ENCODE results near the gene RABGAP1L.

Gene RABGAP1L

DNA sequence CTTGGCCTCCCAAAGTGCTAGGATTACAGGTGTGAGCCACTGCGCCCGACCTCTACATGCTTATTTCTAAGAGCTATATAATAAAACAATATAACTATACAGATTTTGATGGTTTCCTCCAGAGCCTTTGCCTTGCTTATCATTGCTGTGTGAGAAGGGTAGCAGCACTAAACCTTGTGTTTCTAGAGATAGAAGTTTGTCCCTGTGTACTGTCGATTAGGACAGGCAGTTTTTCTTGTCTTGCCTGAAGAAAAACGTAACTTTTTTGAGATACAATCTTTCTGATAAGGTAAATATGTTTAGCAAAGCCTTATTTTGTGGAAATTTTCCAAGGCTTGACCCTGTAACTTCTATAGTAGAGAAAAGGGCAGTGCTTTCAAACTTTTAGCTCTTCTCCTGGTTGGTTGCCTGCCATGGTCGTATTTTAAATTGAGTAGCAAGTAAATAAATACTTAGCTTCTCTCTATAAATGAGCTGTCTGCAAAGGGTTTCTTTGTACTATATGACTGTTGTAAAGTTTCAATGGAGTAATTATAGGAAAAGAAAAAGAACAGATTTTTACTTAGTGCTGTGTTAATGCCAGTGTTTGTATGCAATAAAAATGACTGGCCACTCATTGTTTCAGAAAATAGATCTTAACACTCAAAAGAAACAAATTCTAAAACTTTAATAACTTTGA is 754.0 kb downstream of the RABGAP1L start:
- no peak for TF ChIP-seq CTCF (IDR thresholded peaks at IDR 0.05; ENCODE audit: low read depth, low read length)
- H3K4me3 ChIP-seq (ENCODE audit: low read depth, low read length) = no peak overlapping the region

GRCh38 chr1:174914991-174915390 is 755.7 kb downstream of the RABGAP1L start:
- no peak for TF ChIP-seq CTCF (IDR thresholded peaks at IDR 0.05; ENCODE audit: low read depth, low read length)
- H3K4me3 ChIP-seq (ENCODE audit: low read depth, low read length) = no peak overlapping the region

GRCh38 chr1:174916846-174917245 is 757.5 kb downstream of the RABGAP1L start:
- no peak overlapping the region for H3K4me3 ChIP-seq (ENCODE audit: low read depth, low read length)

GRCh38 chr1:174920093-174920492 is 760.8 kb downstream of the RABGAP1L start:
- H3K4me3 ChIP-seq (ENCODE audit: low read depth, low read length) = no peak overlapping the region
- no peak for TF ChIP-seq CTCF (IDR thresholded peaks at IDR 0.05; ENCODE audit: low read depth, low read length)

More at GRCh38 chr1:174916846-174917245, 757.5 kb downstream of the RABGAP1L start:
- no peak for TF ChIP-seq CTCF (IDR thresholded peaks at IDR 0.05; ENCODE audit: low read depth, low read length)

DNA sequence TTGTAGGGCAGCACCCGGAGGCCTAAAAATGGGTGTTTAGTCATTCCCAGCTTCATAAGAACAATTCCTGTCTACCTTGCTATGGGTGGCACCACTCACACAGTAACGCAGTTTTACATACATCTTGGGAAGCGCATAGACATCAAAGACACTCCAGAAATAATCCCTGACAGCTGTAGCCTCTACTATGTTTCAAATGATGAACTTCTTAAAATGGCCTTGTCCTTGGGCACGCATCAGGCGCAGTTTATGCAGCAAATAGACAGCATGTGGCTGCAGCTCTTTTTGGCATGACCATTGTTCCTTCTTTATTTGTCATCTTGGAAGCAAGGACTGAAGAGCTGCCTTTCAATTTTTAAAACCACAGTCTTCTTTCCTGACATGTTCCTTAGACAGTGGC is 762.8 kb downstream of the RABGAP1L start:
- no peak overlapping the region for H3K4me3 ChIP-seq (ENCODE audit: low read depth, low read length)
- no peak for TF ChIP-seq CTCF (IDR thresholded peaks at IDR 0.05; ENCODE audit: low read depth, low read length)

DNA sequence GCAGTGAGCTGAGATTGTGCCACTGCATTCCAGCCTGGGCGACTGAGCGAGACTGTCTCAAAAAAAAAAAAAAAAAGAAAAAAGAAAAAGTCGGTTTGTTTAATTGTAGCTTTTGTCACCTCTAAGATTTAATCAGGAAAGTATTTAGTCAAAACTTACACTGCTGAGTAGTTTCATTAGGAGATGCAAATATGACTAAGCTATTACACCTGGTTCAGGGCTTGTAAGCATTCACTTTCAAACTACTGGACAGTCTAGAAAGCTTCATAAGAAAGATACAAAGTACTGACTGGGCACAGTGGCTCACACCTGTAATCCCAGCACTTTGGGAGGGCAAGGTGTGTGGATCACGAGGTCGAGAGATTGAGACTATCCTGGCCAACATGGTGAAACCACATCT is 764.5 kb downstream of the RABGAP1L start:
- H3K4me3 ChIP-seq (ENCODE audit: low read depth, low read length) = no peak overlapping the region
- no peak for TF ChIP-seq CTCF (IDR thresholded peaks at IDR 0.05; ENCODE audit: low read depth, low read length)

GRCh38 chr1:174928541-174928940 is 769.2 kb downstream of the RABGAP1L start:
- H3K4me3 ChIP-seq (ENCODE audit: low read depth, low read length) = no peak overlapping the region
- no peak for TF ChIP-seq CTCF (IDR thresholded peaks at IDR 0.05; ENCODE audit: low read depth, low read length)

Data from WI38 (cell line).